ENCODE results near the gene THRA. TPM values are rescaled to one million over a fixed set of nuclear protein-coding genes. Genes with fewer than 3 reads are reported as not detected.

THRA gene
- total RNA-seq, 1 donor from 2014 or later, result 78.3 TPM

- TF ChIP-seq CTCF (IDR thresholded peaks at IDR 0.05; ENCODE audit: borderline replicate concordance), result no peak
- no peak overlapping the region for H3K4me3 ChIP-seq
- peaks cover 75% of the 10 kb centered on the region for H3K4me1 ChIP-seq
- intact Hi-C loops (cut with micrococcal nuclease), result no loop called here
- no peaks in the 10 kb centered on the region for H3K27me3 ChIP-seq (ENCODE audit: low read depth)
- H3K9me3 ChIP-seq (replicated peaks), result no peaks in the 10 kb centered on the region
- peak; percentile 57 for DNase-seq
- H3K27ac ChIP-seq (replicated peaks), result peak overlapping the region; percentile 50
- H3K36me3 ChIP-seq, result peaks cover 34% of the 10 kb centered on the region
Observed at GRCh38 chr17:40017422-40018080, 45.2 kb upstream of the THRA start.

- intact Hi-C loops (cut with micrococcal nuclease), result no loop called here
- Histone ChIP-seq H3K36me3 (peaks cover 41% of the 10 kb centered on the region), H3K27ac (replicated peaks) (peak overlapping the region; percentile 50), H3K27me3 (ENCODE audit: low read depth) (no peaks in the 10 kb centered on the region), H3K9me3 (replicated peaks) (no peaks in the 10 kb centered on the region), H3K4me3 (no peak overlapping the region), H3K4me1 (peaks cover 83% of the 10 kb centered on the region)
- peak; percentile 50 for DNase-seq
- TF ChIP-seq CTCF (IDR thresholded peaks at IDR 0.05; ENCODE audit: borderline replicate concordance), result no peak
Observed at GRCh38 chr17:40018211-40019121, 44.3 kb upstream of the THRA start.

GRCh38 chr17:40019140-40019991 is 43.4 kb upstream of the THRA start:
- DNase-seq, result no peak
- no peak for TF ChIP-seq CTCF (IDR thresholded peaks at IDR 0.05; ENCODE audit: borderline replicate concordance)
- Histone ChIP-seq H3K9me3 (replicated peaks) (no peaks in the 10 kb centered on the region), H3K36me3 (peaks cover 47% of the 10 kb centered on the region), H3K27ac (replicated peaks) (peak overlapping the region; percentile 50), H3K4me3 (no peak overlapping the region), H3K4me1 (peaks cover 79% of the 10 kb centered on the region), H3K27me3 (ENCODE audit: low read depth) (no peaks in the 10 kb centered on the region)
- intact Hi-C loops (cut with micrococcal nuclease), result no loop called here

GRCh38 chr17:40020146-40020545 is 42.6 kb upstream of the THRA start:
- TF ChIP-seq CTCF (IDR thresholded peaks at IDR 0.05; ENCODE audit: borderline replicate concordance), result no peak
- no peaks in the 10 kb centered on the region for H3K9me3 ChIP-seq (replicated peaks)
- peaks cover 55% of the 10 kb centered on the region for H3K36me3 ChIP-seq
- H3K4me1 ChIP-seq, result peaks cover 71% of the 10 kb centered on the region
- no peak overlapping the region for H3K4me3 ChIP-seq
- H3K27me3 ChIP-seq (ENCODE audit: low read depth), result no peaks in the 10 kb centered on the region
- H3K27ac ChIP-seq (replicated peaks), result no peak overlapping the region
- DNase-seq, result no peak
- intact Hi-C loops (cut with micrococcal nuclease), result no loop called here

GRCh38 chr17:40021451-40021971 is 41.3 kb upstream of the THRA start:
- Histone ChIP-seq H3K36me3 (peaks cover 68% of the 10 kb centered on the region), H3K4me3 (no peak overlapping the region), H3K9me3 (replicated peaks) (no peaks in the 10 kb centered on the region), H3K27me3 (ENCODE audit: low read depth) (no peaks in the 10 kb centered on the region), H3K27ac (replicated peaks) (peak overlapping the region; percentile 23), H3K4me1 (peaks cover 70% of the 10 kb centered on the region)
- TF ChIP-seq CTCF (IDR thresholded peaks at IDR 0.05; ENCODE audit: borderline replicate concordance), result no peak
- intact Hi-C loops (cut with micrococcal nuclease), result no loop called here
- DNase-seq, result no peak

All from left ventricle myocardium inferior (tissue), 1 donor.